ENCODE measurements around the gene NUTM2G. TPM values are rescaled to one million over a fixed set of nuclear protein-coding genes. Genes with fewer than 3 reads are reported as not detected.

Gene NUTM2G
- not detected in 2 replicates for total RNA-seq

DNA sequence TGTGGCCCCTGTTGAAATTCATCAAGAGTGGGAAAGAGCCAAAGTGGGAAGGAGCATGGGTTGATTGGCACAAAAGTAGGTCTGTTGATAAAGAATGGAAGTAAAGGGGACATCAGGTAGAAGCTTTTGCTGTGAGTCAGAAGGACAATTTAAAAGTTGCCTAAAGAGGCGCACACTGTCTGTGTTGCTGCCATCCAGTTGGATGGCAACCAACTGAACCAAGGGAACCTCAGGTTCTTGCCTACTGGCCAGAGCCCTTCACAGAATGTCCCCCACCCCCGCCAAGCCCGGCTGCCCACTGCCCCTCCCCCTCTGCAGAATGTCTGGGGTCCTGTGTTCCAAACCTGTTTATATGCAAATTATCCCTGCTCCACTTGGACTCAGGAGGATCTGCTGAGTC is at the start of gene NUTM2G:
Gene NUTM2G, plus strand, starts transcription at position 301 of the 400 bp plus-strand sequence. CDS start 182 bp downstream, outside the sequence.

Other genes with a start within 250 kb of the NUTM2G start
- gene ZNF510, start 150.8 kb upstream of the NUTM2G start, total RNA-seq: 18.0 TPM in 2 replicates
- 4.1 and 5.7 TPM in 2 replicates for gene ZNF782, start 74.3 kb upstream of the NUTM2G start, total RNA-seq
- gene CTSV, start 110.3 kb downstream of the NUTM2G start, total RNA-seq: 0.32 TPM in 1 of 2 replicates, not detected in the other

All from hair follicle dermal papilla cell (primary cell).